HepG2 (cell line): ENCODE measurements around the gene ARHGAP23. TPM values are rescaled to one million over a fixed set of nuclear protein-coding genes. Genes with fewer than 3 reads are reported as not detected.
A peak's percentile ranks its signal among the peaks of the same experiment; 100 is the strongest.

Source experiments
- ATF4 ChIP-seq, 2 experiments: fragments of 450-650 bp in 1 of 2; sonication (generic) in 1 of 2; formaldehyde crosslinking; IDR thresholded peaks; 2 replicates each; pipeline versions ENCODE4 v1.5.0 to v1.8.0; 2020 to 2022; ENCODE audit warnings: mild to moderate bottlenecking in 1 of 2, missing genetic modification reagents in 1 of 2
- GABPB1 ChIP-seq: IDR thresholded peaks from 2 replicates; pipeline ENCODE4 v1.6.1; 2016; ENCODE audit warnings: mild to moderate bottlenecking, missing genetic modification reagents, moderate library complexity, missing compliant biosample characterization
- IKZF1 ChIP-seq: fragments of 450-650 bp; IDR thresholded peaks from 2 replicates; pipeline ENCODE4 v1.7.1; 2016
- KDM5B ChIP-seq: sonication (generic); formaldehyde crosslinking; IDR thresholded peaks from 2 replicates; pipeline ENCODE4 v1.4.0; 2020; ENCODE audit warnings: missing genetic modification reagents, mild to moderate bottlenecking, borderline replicate concordance
- MBD4 ChIP-seq: IDR thresholded peaks from 2 replicates; pipeline ENCODE4 v1.6.1; 2012; ENCODE audit warnings: low read length, inconsistent platforms, borderline replicate concordance
- MXD3 ChIP-seq: IDR thresholded peaks from 2 replicates; pipeline ENCODE4 v1.6.1; 2016; ENCODE audit warnings: mild to moderate bottlenecking, missing biosample characterization, missing genetic modification reagents
- NONO ChIP-seq, 2 experiments: fragments of 450-650 bp in 1 of 2; sonication (generic) in 1 of 2; formaldehyde crosslinking in 1 of 2; IDR thresholded peaks in 1 of 2; conservative IDR thresholded peaks in 1 of 2; 2 replicates each; pipeline versions ENCODE4 v1.6.1 to v1.8.0; 2017 to 2022; ENCODE audit warnings: mild to moderate bottlenecking in 1 of 2, missing genetic modification reagents in 1 of 2, moderate library complexity in 1 of 2
- POLR2AphosphoS5 ChIP-seq: IDR thresholded peaks from 2 replicates; pipeline ENCODE4 v1.6.1; 2012; ENCODE audit warnings: low read depth, low read length
- RARG ChIP-seq: sonication (generic); formaldehyde crosslinking; IDR thresholded peaks from 2 replicates; pipeline ENCODE4 v1.4.0; 2020; ENCODE audit warnings: low read depth, mild to moderate bottlenecking, missing genetic modification reagents
- SAFB2 ChIP-seq: sonication (generic); formaldehyde crosslinking; IDR thresholded peaks from 2 replicates; pipeline ENCODE4 v1.5.1; 2020; ENCODE audit warnings: missing genetic modification reagents, low read depth, mild to moderate bottlenecking, borderline replicate concordance
- SALL1 ChIP-seq: sonication (generic); formaldehyde crosslinking; IDR thresholded peaks from 2 replicates; pipeline ENCODE4 v1.8.0; 2022; ENCODE audit warnings: mild to moderate bottlenecking, missing genetic modification reagents
- SP4 ChIP-seq: sonication (generic); formaldehyde crosslinking; IDR thresholded peaks from 2 replicates; pipeline ENCODE4 v1.8.1; 2023; ENCODE audit warnings: mild to moderate bottlenecking, missing genetic modification reagents
- SP5 ChIP-seq: IDR thresholded peaks from 2 replicates; pipeline ENCODE4 v1.6.1; 2016; ENCODE audit warnings: low read depth, borderline replicate concordance
- TCF7 ChIP-seq: sonication (generic); IDR thresholded peaks from 2 replicates; pipeline ENCODE4 v1.6.1; 2016; ENCODE audit warnings: antibody characterized with exemption, low read depth
- TGIF2 ChIP-seq: IDR thresholded peaks from 2 replicates; pipeline ENCODE4 v1.6.1; 2016; ENCODE audit warnings: control low read depth, missing compliant biosample characterization
- TOPORS ChIP-seq: sonication (generic); formaldehyde crosslinking; IDR thresholded peaks from 2 replicates; pipeline ENCODE4 v1.8.0; 2023; ENCODE audit warnings: mild to moderate bottlenecking, missing genetic modification reagents
- XBP1 ChIP-seq: sonication (generic); formaldehyde crosslinking; IDR thresholded peaks from 2 replicates; pipeline ENCODE4 v1.5.0; 2020; ENCODE audit warnings: missing genetic modification reagents
- ZBTB20 ChIP-seq: sonication (generic); formaldehyde crosslinking; IDR thresholded peaks from 2 replicates; pipeline ENCODE4 v1.8.1; 2023; ENCODE audit warnings: missing genetic modification reagents, low read depth, mild to moderate bottlenecking, borderline replicate concordance
- ZNF124 ChIP-seq: sonication (generic); formaldehyde crosslinking; IDR thresholded peaks from 2 replicates; pipeline ENCODE4 v1.4.0; 2020; ENCODE audit warnings: missing genetic modification reagents
- ZNF20 ChIP-seq: sonication (generic); formaldehyde crosslinking; IDR thresholded peaks from 2 replicates; pipeline ENCODE4 v1.4.0; 2020; ENCODE audit warnings: mild to moderate bottlenecking, moderate library complexity, missing genetic modification reagents
- ZNF224 ChIP-seq: sonication (generic); formaldehyde crosslinking; IDR thresholded peaks from 2 replicates; pipeline ENCODE4 v1.5.0; 2020; ENCODE audit warnings: mild to moderate bottlenecking, missing genetic modification reagents
- ZNF292 ChIP-seq: sonication (generic); formaldehyde crosslinking; IDR thresholded peaks from 2 replicates; pipeline ENCODE4 v1.8.1; 2022; ENCODE audit warnings: mild to moderate bottlenecking, low read depth, missing genetic modification reagents, borderline replicate concordance
- ZNF460 ChIP-seq: sonication (generic); formaldehyde crosslinking; IDR thresholded peaks from 2 replicates; pipeline ENCODE4 v1.5.1; 2020; ENCODE audit warnings: missing genetic modification reagents, mild to moderate bottlenecking, borderline replicate concordance
- ZNF570 ChIP-seq: sonication (generic); formaldehyde crosslinking; IDR thresholded peaks from 2 replicates; pipeline ENCODE4 v1.4.0; 2020; ENCODE audit warnings: mild to moderate bottlenecking, missing genetic modification reagents, borderline replicate concordance
- ZNF674 ChIP-seq: sonication (generic); formaldehyde crosslinking; IDR thresholded peaks from 2 replicates; pipeline ENCODE4 v1.5.0; 2020; ENCODE audit warnings: low read depth, mild to moderate bottlenecking, missing genetic modification reagents
- ZNF761 ChIP-seq: sonication (generic); formaldehyde crosslinking; conservative IDR thresholded peaks from 2 replicates; pipeline ENCODE4 v1.4.0; 2020; ENCODE audit warnings: mild to moderate bottlenecking, missing genetic modification reagents
- polyA plus RNA-seq, 8 experiments: library from polyadenylated mRNA; depleted of rRNA in 3 of 8; stranded (reverse) in 7 of 8; unstranded in 1 of 8; fragments of >200 nt; fragmentation: Illumina TruSeq in 4 of 8; extraction: Trizol in 4 of 8; gene quantifications; 2 replicates each; pipeline versions ENCODE4 v1.2.1 to v1.2.3, GENCODE V29; 2011 to 2016; ENCODE audit warnings: low read depth in 4 of 8, missing spikeins in 1 of 8, mixed read lengths in 1 of 8; ENCODE audit not compliant: insufficient read depth in 1 of 8
- total RNA-seq, 5 experiments: library from RNA; depleted of rRNA; stranded (reverse); fragments of >200 nt; fragmentation: Illumina TruSeq; extraction: Trizol; gene quantifications; 2 replicates each; pipeline ENCODE4 v1.2.3, GENCODE V29; 2016; ENCODE audit warnings: low read depth in 1 of 5
- TF ChIP-seq, protein P1 (sequence below): sonication (generic); formaldehyde crosslinking; IDR thresholded peaks from 2 replicates; pipeline ENCODE4 v1.8.0; 2022; ENCODE audit warnings: missing genetic modification reagents, mild to moderate bottlenecking, borderline replicate concordance

The ARHGAP23 gene
- total and polyA plus RNA-seq, 2 of the 13 experiments (the other 11 are each of a cell fraction or from before 2014, with no cell fraction given), result 0.03 TPM; not detected in 1

DNA sequence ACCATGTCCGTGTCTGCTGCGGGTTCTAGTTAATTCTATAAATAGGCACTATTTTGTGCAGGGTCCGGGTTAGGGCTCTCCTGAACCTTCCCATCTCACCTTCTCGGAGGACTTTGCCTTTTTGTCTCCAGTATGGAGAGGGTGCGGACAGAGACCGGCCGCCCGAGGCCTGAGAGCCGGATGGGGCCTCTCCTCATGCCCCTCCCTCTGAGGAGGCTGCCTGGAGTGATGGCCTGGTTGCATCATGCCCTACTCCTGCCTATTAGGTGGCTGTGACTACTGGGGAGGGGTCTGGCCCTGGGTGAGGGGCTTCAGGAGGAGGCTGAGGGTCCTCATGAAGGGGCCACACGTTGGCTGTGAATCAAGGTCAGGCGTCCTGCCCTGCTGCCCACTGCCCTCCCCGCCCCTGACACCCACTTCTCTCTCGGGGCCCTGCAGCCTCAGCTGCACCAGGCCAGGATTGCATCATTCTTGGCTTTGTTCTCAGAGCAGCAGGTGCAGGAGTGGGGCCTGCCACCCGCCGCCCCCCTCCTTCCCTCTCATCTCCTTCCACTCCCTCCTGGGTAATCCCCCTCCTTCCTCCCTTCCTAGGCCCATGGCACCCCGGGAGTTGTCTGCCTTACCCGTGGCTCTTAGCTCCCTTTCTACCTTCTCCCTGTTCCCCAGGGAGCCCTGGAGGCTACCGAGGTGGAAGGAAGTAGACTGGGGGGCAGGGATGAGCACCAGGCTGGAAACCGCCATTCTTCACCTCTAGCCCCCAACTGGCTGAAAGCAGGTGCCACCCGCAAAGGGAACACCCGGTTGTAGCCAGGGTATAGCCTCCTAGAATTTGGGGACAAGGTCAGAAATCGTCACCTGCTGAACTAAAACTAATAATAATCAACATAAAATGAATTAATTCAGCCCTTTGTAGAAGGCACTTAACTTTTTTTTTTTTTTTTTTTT lies 12.7 kb upstream of the ARHGAP23 start (continued):
- no peak for TF ChIP-seq ZBTB20 (CRISPR knock-in tag)
- TF ChIP-seq SP5 (CRISPR knock-in tag), result peak; percentile 72
- no peak for TF ChIP-seq NONO (IDR thresholded peaks at IDR 0.05)
- peak; percentile 56; the same call in 1 of the 2 replicates for TF ChIP-seq NONO (CRISPR knock-in tag; conservative IDR thresholded peaks at IDR 0.05)
- TF ChIP-seq IKZF1, result no peak
- TF ChIP-seq KDM5B, result peak; percentile 78; the same call in 1 of the 2 replicates
- no peak for TF ChIP-seq SAFB2 (CRISPR knock-in tag)
- TF ChIP-seq POLR2AphosphoS5, result peak; percentile 67
- peak; percentile 48; the same call in 1 of the 2 replicates for TF ChIP-seq ZNF761 (CRISPR knock-in tag)
- TF ChIP-seq GABPB1 (CRISPR knock-in tag), result peak; percentile 67
- peak; percentile 55; the same call in 1 of the 2 replicates for TF ChIP-seq ZNF570 (CRISPR knock-in tag)
- TF ChIP-seq TGIF2, result peak; percentile 77
- 0 out of 2 replicates have a peak, but pooled peaks have one; percentile 71 for TF ChIP-seq ZNF224 (CRISPR knock-in tag)
- TF ChIP-seq, protein P1, sequence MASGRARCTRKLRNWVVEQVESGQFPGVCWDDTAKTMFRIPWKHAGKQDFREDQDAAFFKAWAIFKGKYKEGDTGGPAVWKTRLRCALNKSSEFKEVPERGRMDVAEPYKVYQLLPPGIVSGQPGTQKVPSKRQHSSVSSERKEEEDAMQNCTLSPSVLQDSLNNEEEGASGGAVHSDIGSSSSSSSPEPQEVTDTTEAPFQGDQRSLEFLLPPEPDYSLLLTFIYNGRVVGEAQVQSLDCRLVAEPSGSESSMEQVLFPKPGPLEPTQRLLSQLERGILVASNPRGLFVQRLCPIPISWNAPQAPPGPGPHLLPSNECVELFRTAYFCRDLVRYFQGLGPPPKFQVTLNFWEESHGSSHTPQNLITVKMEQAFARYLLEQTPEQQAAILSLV (CRISPR knock-in tag), result peak; percentile 55; the same call in 1 of the 2 replicates
- TF ChIP-seq ZNF292 (CRISPR knock-in tag), result peak; percentile 68; the same call in 1 of the 2 replicates
- no peak; the same call in 1 of the 2 replicates for TF ChIP-seq TCF7
- TF ChIP-seq ZNF460, result no peak
- TF ChIP-seq ZNF674 (CRISPR knock-in tag), result peak; percentile 88; the same call in 1 of the 2 replicates
- peak; percentile 51 to 100; a peak in 3 of 4 replicates for TF ChIP-seq ATF4 (CRISPR knock-in tag; IDR thresholded peaks at IDR 0.05)
- peak; percentile 85; the same call in 1 of the 2 replicates for TF ChIP-seq RARG (CRISPR knock-in tag)
- no peak for TF ChIP-seq XBP1 (CRISPR knock-in tag)
- TF ChIP-seq SP4 (CRISPR knock-in tag), result peak; percentile 64; the same call in 1 of the 2 replicates
- TF ChIP-seq MXD3 (CRISPR knock-in tag), result peak; percentile 65; the same call in 1 of the 2 replicates
- TF ChIP-seq MBD4, result no peak
- TF ChIP-seq ZNF124, result no peak
- 0 out of 2 replicates have a peak, but pooled peaks have one; percentile 52 for TF ChIP-seq ZNF20 (CRISPR knock-in tag)
- TF ChIP-seq SALL1, result peak; percentile 70; the same call in 1 of the 2 replicates
- no peak for TF ChIP-seq TOPORS (CRISPR knock-in tag)
